GM21825 (cell line): Measurements from ENCODE around the gene C5orf46.

Experiments used
- ATAC-seq: cut with Tn5 transposase; IDR thresholded peaks from one replicate; pipeline ENCODE4 v1.9.1; 2021; ENCODE audit warnings: mild to moderate bottlenecking, moderate library complexity; ENCODE audit not compliant: unreplicated experiment

Gene C5orf46

GRCh38 chr5:147859962-147860640 is 46.2 kb downstream of the C5orf46 start:
- ATAC-seq, result no peak

GRCh38 chr5:147858565-147858964 is 47.8 kb downstream of the C5orf46 start:
- no peak for ATAC-seq

- ATAC-seq, result peak; percentile 92
Observed at GRCh38 chr5:147857302-147858129, 48.8 kb downstream of the C5orf46 start.

GRCh38 chr5:147856801-147857200 is 49.5 kb downstream of the C5orf46 start:
- no peak for ATAC-seq

- no peak for ATAC-seq
Observed at GRCh38 chr5:147855774-147856069, 50.6 kb downstream of the C5orf46 start.

GRCh38 chr5:147854894-147855773 is 51.2 kb downstream of the C5orf46 start:
- ATAC-seq, result no peak

GRCh38 chr5:147854331-147854730 is 52.0 kb downstream of the C5orf46 start:
- no peak for ATAC-seq

- no peak for ATAC-seq
Observed at GRCh38 chr5:147853372-147853987, 52.9 kb downstream of the C5orf46 start.

GRCh38 chr5:147852365-147852764 is 54.0 kb downstream of the C5orf46 start:
- ATAC-seq, result no peak

GRCh38 chr5:147851578-147851977 is 54.8 kb downstream of the C5orf46 start:
- ATAC-seq, result no peak

- no peak for ATAC-seq
Observed at GRCh38 chr5:147849226-147849625, 57.1 kb downstream of the C5orf46 start.

- ATAC-seq, result no peak
Observed at GRCh38 chr5:147845618-147846017, 60.7 kb downstream of the C5orf46 start.

- ATAC-seq, result no peak
Observed at GRCh38 chr5:147844846-147845245, 61.5 kb downstream of the C5orf46 start.

- ATAC-seq, result no peak
Observed at GRCh38 chr5:147842869-147843268, 63.5 kb downstream of the C5orf46 start.
